Vagina (tissue), 2 donors: Measurements from ENCODE around the gene GPR156. TPM values are rescaled to one million over a fixed set of nuclear protein-coding genes. Genes with fewer than 3 reads are reported as not detected.
A peak's percentile ranks its signal among the peaks of the same experiment; 100 is the strongest.
"Not testable (repeated sequence)": the region's sequence is repeated elsewhere in the genome, so short reads cannot be mapped to it uniquely, and the experiment has no call there.

Source experiments
- DNase-seq, 2 donors: peaks; one replicate each; pipeline ENCODE4 v3.0.0-alpha.2; 2017; ENCODE audit errors: extremely low spot score in 2 of 2
- H3K27ac ChIP-seq: fragments of 200-600 bp; sonication (generic); one replicate; pipeline ENCODE4 v1.5.1; 2019
- H3K27me3 ChIP-seq: fragments of 200-600 bp; sonication (generic); one replicate; pipeline ENCODE4 v1.5.1; 2019
- H3K36me3 ChIP-seq, 2 donors: fragments of 200-600 bp; sonication (generic); one replicate each; pipeline ENCODE4 v1.5.1; 2017 to 2019
- H3K4me1 ChIP-seq: fragments of 200-600 bp; sonication (generic); one replicate; pipeline ENCODE4 v1.5.1; 2019
- H3K4me3 ChIP-seq, 2 donors: fragments of 200-600 bp; sonication (generic); 1 replicate in 1 of 2; 2 replicates in 1 of 2; pipeline ENCODE4 v1.5.1; 2016 to 2019
- H3K9me3 ChIP-seq: fragments of 200-600 bp; sonication (generic); one replicate; pipeline ENCODE4 v1.5.1; 2019
- POLR2A ChIP-seq, 2 donors: fragments of 450-650 bp; IDR thresholded peaks; one replicate each; pipeline ENCODE4 v1.6.1; 2017; ENCODE audit warnings: antibody characterized with exemption in 2 of 2, mild to moderate bottlenecking in 2 of 2, moderate library complexity in 2 of 2
- POLR2AphosphoS5 ChIP-seq, 2 donors: sonication (generic); formaldehyde crosslinking; IDR thresholded peaks; one replicate each; pipeline ENCODE4 v1.9.0; 2017; ENCODE audit warnings: antibody characterized with exemption in 2 of 2, mild to moderate bottlenecking in 2 of 2, low read depth in 1 of 2; ENCODE audit not compliant: insufficient read depth in 1 of 2
- intact Hi-C: fragments of 100-400 bp; cut with DNase I; formaldehyde crosslinking; loops from one replicate; pipeline ENCODE4 v1.15.1; 2023
- total RNA-seq: library from RNA; depleted of rRNA; stranded (reverse); fragments of >200 nt; gene quantifications from one replicate; pipeline ENCODE4 v1.2.3, GENCODE V29; 2016
- TF ChIP-seq, protein P1 (sequence below), 3 experiments: fragments of 450-650 bp in 2 of 3; fragments of 200-600 bp in 1 of 3; sonication (generic) in 1 of 3; IDR thresholded peaks; one replicate each; pipeline ENCODE4 v1.5.1; 2017 to 2019; ENCODE audit warnings: antibody characterized with exemption in 3 of 3, mild to moderate bottlenecking in 2 of 3, moderate library complexity in 2 of 3

Gene GPR156
- total RNA-seq, 1 donor from 2014 or later: not detected

DNA sequence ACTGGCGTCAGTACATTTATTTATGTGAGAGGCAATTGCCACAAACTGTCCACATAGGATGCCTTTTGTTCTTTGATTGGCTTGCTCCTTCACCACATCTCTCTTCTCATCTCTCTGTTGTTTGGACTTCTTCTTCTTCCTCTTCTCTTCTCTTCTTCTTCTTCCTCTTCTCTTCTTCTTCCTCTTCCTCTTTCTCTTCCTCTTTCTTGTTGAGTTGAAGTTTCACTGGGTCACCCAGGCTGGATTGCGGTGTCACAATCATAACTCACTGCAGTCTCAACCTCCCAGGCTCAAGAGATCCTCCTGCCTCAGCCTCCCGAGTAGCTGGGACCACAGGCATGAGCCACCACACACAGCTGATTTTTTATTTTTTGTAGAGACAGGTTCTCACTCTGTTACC lies 123.1 kb downstream of the GPR156 start:
- intact Hi-C loops: no loop called here
- no peaks in the 10 kb centered on the region for H3K36me3 ChIP-seq
- H3K4me1 ChIP-seq: peaks cover 10% of the 10 kb centered on the region
- no peak overlapping the region for H3K4me3 ChIP-seq
- TF ChIP-seq POLR2A (IDR thresholded peaks at IDR 0.05) (no peak), POLR2AphosphoS5 (IDR thresholded peaks at IDR 0.05; ENCODE audit: insufficient read depth in 1 of 2, low read depth in 1 of 2) (no peak)
- TF ChIP-seq, protein P1, sequence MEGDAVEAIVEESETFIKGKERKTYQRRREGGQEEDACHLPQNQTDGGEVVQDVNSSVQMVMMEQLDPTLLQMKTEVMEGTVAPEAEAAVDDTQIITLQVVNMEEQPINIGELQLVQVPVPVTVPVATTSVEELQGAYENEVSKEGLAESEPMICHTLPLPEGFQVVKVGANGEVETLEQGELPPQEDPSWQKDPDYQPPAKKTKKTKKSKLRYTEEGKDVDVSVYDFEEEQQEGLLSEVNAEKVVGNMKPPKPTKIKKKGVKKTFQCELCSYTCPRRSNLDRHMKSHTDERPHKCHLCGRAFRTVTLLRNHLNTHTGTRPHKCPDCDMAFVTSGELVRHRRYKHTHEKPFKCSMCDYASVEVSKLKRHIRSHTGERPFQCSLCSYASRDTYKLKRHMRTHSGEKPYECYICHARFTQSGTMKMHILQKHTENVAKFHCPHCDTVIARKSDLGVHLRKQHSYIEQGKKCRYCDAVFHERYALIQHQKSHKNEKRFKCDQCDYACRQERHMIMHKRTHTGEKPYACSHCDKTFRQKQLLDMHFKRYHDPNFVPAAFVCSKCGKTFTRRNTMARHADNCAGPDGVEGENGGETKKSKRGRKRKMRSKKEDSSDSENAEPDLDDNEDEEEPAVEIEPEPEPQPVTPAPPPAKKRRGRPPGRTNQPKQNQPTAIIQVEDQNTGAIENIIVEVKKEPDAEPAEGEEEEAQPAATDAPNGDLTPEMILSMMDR (IDR thresholded peaks at IDR 0.05): no peak
- H3K9me3 ChIP-seq: no peaks in the 10 kb centered on the region
- no peaks in the 10 kb centered on the region for H3K27me3 ChIP-seq
- H3K27ac ChIP-seq: no peak overlapping the region
- DNase-seq: no peak

- Histone ChIP-seq H3K27me3 (no peaks in the 10 kb centered on the region), H3K4me3 (no peak overlapping the region), H3K4me1 (peaks cover 10% of the 10 kb centered on the region), H3K27ac (no peak overlapping the region), H3K36me3 (no peaks in the 10 kb centered on the region), H3K9me3 (peaks cover 2% of the 10 kb centered on the region)
- no peak for DNase-seq
- intact Hi-C loops: no loop called here
- TF ChIP-seq, protein P1 (IDR thresholded peaks at IDR 0.05): no peak
- TF ChIP-seq POLR2AphosphoS5 (IDR thresholded peaks at IDR 0.05; ENCODE audit: insufficient read depth in 1 of 2, low read depth in 1 of 2): peak in 1 of 2 donors; percentile 77
- TF ChIP-seq POLR2A (IDR thresholded peaks at IDR 0.05): no peak
Measured at GRCh38 chr3:120160050-120160449, 125.0 kb downstream of the GPR156 start.

- TF ChIP-seq POLR2AphosphoS5 (IDR thresholded peaks at IDR 0.05; ENCODE audit: insufficient read depth in 1 of 2, low read depth in 1 of 2): no peak
- no peak for TF ChIP-seq POLR2A (IDR thresholded peaks at IDR 0.05)
- TF ChIP-seq, protein P1 (IDR thresholded peaks at IDR 0.05): no peak
- Histone ChIP-seq H3K9me3 (peaks cover 3% of the 10 kb centered on the region), H3K36me3 (no peaks in the 10 kb centered on the region), H3K27ac (no peak overlapping the region), H3K4me1 (peaks cover 10% of the 10 kb centered on the region), H3K27me3 (no peaks in the 10 kb centered on the region), H3K4me3 (no peak overlapping the region)
- DNase-seq: no peak
- intact Hi-C loops: no loop called here
Measured at GRCh38 chr3:120157681-120158080, 127.3 kb downstream of the GPR156 start.

GRCh38 chr3:120157113-120157512 lies 127.9 kb downstream of the GPR156 start:
- intact Hi-C loops: no loop called here
- Histone ChIP-seq H3K9me3 (peaks cover 3% of the 10 kb centered on the region), H3K36me3 (no peaks in the 10 kb centered on the region), H3K27me3 (no peaks in the 10 kb centered on the region), H3K4me1 (peaks cover 10% of the 10 kb centered on the region), H3K27ac (no peak overlapping the region), H3K4me3 (no peak overlapping the region)
- no peak for DNase-seq
- no peak for TF ChIP-seq POLR2AphosphoS5 (IDR thresholded peaks at IDR 0.05; ENCODE audit: insufficient read depth in 1 of 2, low read depth in 1 of 2)
- no peak for TF ChIP-seq POLR2A (IDR thresholded peaks at IDR 0.05)
- TF ChIP-seq, protein P1 (IDR thresholded peaks at IDR 0.05): no peak

GRCh38 chr3:120156699-120157098 lies 128.3 kb downstream of the GPR156 start:
- no peaks in the 10 kb centered on the region for H3K36me3 ChIP-seq
- peaks cover 3% of the 10 kb centered on the region for H3K9me3 ChIP-seq
- no peak overlapping the region for H3K27ac ChIP-seq
- peaks cover 10% of the 10 kb centered on the region for H3K4me1 ChIP-seq
- TF ChIP-seq POLR2A (IDR thresholded peaks at IDR 0.05) (no peak), POLR2AphosphoS5 (IDR thresholded peaks at IDR 0.05; ENCODE audit: insufficient read depth in 1 of 2, low read depth in 1 of 2) (no peak)
- TF ChIP-seq, protein P1 (IDR thresholded peaks at IDR 0.05): no peak
- no peak for DNase-seq
- intact Hi-C loops: no loop called here
- H3K27me3 ChIP-seq: no peaks in the 10 kb centered on the region
- no peak overlapping the region for H3K4me3 ChIP-seq

DNA sequence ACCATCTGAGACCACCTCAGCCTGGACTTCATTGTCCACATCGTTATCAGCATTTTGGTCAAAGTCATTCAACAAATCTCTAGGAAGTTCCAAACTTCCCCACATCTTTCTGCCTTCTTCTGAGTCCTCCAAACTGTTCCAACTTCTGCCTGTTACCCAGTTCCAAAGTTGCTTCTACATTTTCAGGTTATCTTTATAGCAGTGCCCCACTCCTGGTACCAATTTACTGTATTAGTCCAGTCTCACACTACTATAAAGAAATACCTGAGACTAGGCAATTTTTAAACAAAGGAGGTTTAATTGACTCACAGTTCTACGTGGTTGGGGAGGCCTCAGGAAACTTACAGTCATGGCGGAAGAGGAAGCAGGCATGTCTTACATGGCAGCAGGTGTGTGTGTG lies 129.3 kb downstream of the GPR156 start:
- DNase-seq, H3K27me3 ChIP-seq, H3K27ac ChIP-seq, H3K9me3 ChIP-seq, H3K36me3 ChIP-seq, H3K4me3 ChIP-seq, intact Hi-C loops, H3K4me1 ChIP-seq: not testable (repeated sequence)
